K562 (cell line): ENCODE results near the gene ARFGAP3. TPM values are rescaled to one million over a fixed set of nuclear protein-coding genes. Genes with fewer than 3 reads are reported as not detected.

Experiments used
- ATAC-seq: fragments of 200-7000 bp; cut with Tn5 transposase; 3 replicates; pipeline ENCODE4 v1.9.1; 2020; ENCODE audit warnings: moderate library complexity
- BruUV-seq: library from RNA; stranded (reverse); fragments of 400-500 nt; replicated peaks from 2 replicates; lab custom pipeline; 2021; lab: Mats Ljungman, UMichigan
- CTCF ChIA-PET: fragments of 300-600 bp; formaldehyde crosslinking; extraction: SDS; loops from one replicate; lab custom pipeline; 2021; ENCODE audit warnings: low intra/inter-chr PET ratio; lab: Yijun Ruan, JAX
- POLR2A ChIA-PET: fragments of 300-600, 350-650 bp; sonication (Branson Sonifier 250); formaldehyde crosslinking; extraction: SDS; loops from one replicate; lab custom pipeline; 2021; ENCODE audit warnings: antibody characterized with exemption, inconsistent platforms; lab: Yijun Ruan, JAX
- DNase-seq, 4 experiments: peaks; one replicate each; pipeline versions ENCODE4 v3.0.0 to v3.0.0-alpha.2; 2011 to 2018; ENCODE audit warnings: low spot score in 3 of 4, mixed read lengths in 3 of 4; ENCODE audit errors: extremely low read depth in 1 of 4
- FAIRE-seq: peaks from 2 replicates; lab custom pipeline; 2011; peaks lifted over from hg19 to GRCh38; lab: Jason Lieb, UNC
- H2AFZ ChIP-seq: 2 replicates; pipeline ENCODE4 v1.6.0; 2011; ENCODE audit warnings: low read depth, low read length, control low read depth, inconsistent platforms
- H3K27ac ChIP-seq: fragments of 200-600 bp; 3 replicates; pipeline ENCODE4 v1.8.0; 2011; ENCODE audit warnings: low read depth, mild to moderate bottlenecking, control low read depth, inconsistent platforms, low read length, moderate library complexity, mixed read lengths; ENCODE audit errors: extremely low read depth
- H3K27me3 ChIP-seq, 2 experiments: fragments of 300-600 bp in 1 of 2; 2 replicates in 1 of 2; 3 replicates in 1 of 2; pipeline versions ENCODE4 v1.6.0 to v1.8.0; 2011; ENCODE audit warnings: inconsistent platforms in 2 of 2, low read length in 2 of 2, mild to moderate bottlenecking in 1 of 2, mixed read lengths in 1 of 2, moderate library complexity in 1 of 2; ENCODE audit not compliant: control insufficient read depth in 2 of 2, insufficient read depth in 2 of 2
- H3K36me3 ChIP-seq: fragments of 300-600 bp; 3 replicates; pipeline ENCODE4 v1.8.0; 2011; ENCODE audit warnings: mild to moderate bottlenecking, low read length, inconsistent platforms; ENCODE audit not compliant: control insufficient read depth, insufficient read depth
- H3K4me1 ChIP-seq, 2 experiments: fragments of 200-600 bp in 1 of 2; replicated peaks in 1 of 2; 2 replicates in 1 of 2; 3 replicates in 1 of 2; pipeline versions ENCODE4 v1.5.1 to v1.8.0; 2011; ENCODE audit warnings: inconsistent platforms in 2 of 2, low read length in 2 of 2, mild to moderate bottlenecking in 1 of 2, mixed read lengths in 1 of 2, moderate library complexity in 1 of 2; ENCODE audit not compliant: control insufficient read depth in 2 of 2, insufficient read depth in 2 of 2
- H3K4me2 ChIP-seq: 2 replicates; pipeline ENCODE4 v1.6.1; 2011; ENCODE audit warnings: low read length, control low read depth, inconsistent platforms, mixed read lengths; ENCODE audit not compliant: insufficient read depth
- H3K4me3 ChIP-seq: fragments of 200-600 bp; sonication (generic), shearing (Covaris generic); 2 replicates; pipeline ENCODE4 v1.5.1; 2016; ENCODE audit warnings: control low read depth, inconsistent platforms
- H3K79me2 ChIP-seq: fragments of 200-600 bp; 3 replicates; pipeline ENCODE4 v1.8.0; 2011; ENCODE audit warnings: low read length, inconsistent platforms; ENCODE audit not compliant: control insufficient read depth, insufficient read depth
- H3K9ac ChIP-seq, 2 experiments: 2 replicates each; pipeline versions ENCODE4 v1.6.0 to v1.6.1; 2011; ENCODE audit warnings: low read depth in 2 of 2, low read length in 2 of 2, control low read depth in 1 of 2, inconsistent platforms in 1 of 2, mild to moderate bottlenecking in 1 of 2, mixed read lengths in 1 of 2; ENCODE audit not compliant: insufficient read depth in 1 of 2
- H3K9me1 ChIP-seq: one replicate; pipeline ENCODE4 v1.6.0; 2011; ENCODE audit warnings: inconsistent platforms, mild to moderate bottlenecking, low read length, moderate library complexity; ENCODE audit not compliant: control insufficient read depth, insufficient read depth
- H3K9me3 ChIP-seq: replicated peaks from 2 replicates; pipeline ENCODE4 v1.5.1; 2011; ENCODE audit warnings: low read depth, low read length, inconsistent platforms; ENCODE audit not compliant: control insufficient read depth, insufficient read depth
- H4K20me1 ChIP-seq: replicated peaks from 2 replicates; pipeline ENCODE4 v1.6.1; 2011; ENCODE audit warnings: low read length, inconsistent platforms, mixed read lengths; ENCODE audit not compliant: control insufficient read depth, insufficient read depth
- BACH1 ChIP-seq: fragments of 200-800 bp; sonication (Bioruptor generic); IDR thresholded peaks from 2 replicates; pipeline ENCODE4 v1.6.1; 2016; ENCODE audit warnings: missing genetic modification characterization, missing compliant biosample characterization
- CHD1 ChIP-seq: fragments of 200-600 bp; sonication (generic); IDR thresholded peaks from one replicate; pipeline ENCODE4 v1.6.1; 2012; ENCODE audit warnings: mild to moderate bottlenecking, moderate library complexity, low read length, inconsistent platforms
- E2F3 ChIP-seq: fragments of 250-450 bp; sonication (Bioruptor Pico); IDR thresholded peaks from 2 replicates; pipeline ENCODE4 v1.4.0; 2020; ENCODE audit warnings: mild to moderate bottlenecking
- FOXP4 ChIP-seq: sonication (generic); formaldehyde crosslinking; IDR thresholded peaks from 2 replicates; pipeline ENCODE4 v1.8.0; 2022; ENCODE audit warnings: mild to moderate bottlenecking, missing genetic modification reagents, borderline replicate concordance
- ILF3 ChIP-seq: fragments of 450-650 bp; IDR thresholded peaks from 2 replicates; pipeline ENCODE4 v1.6.1; 2018; ENCODE audit warnings: antibody characterized with exemption, mild to moderate bottlenecking, moderate library complexity, borderline replicate concordance
- MIER1 ChIP-seq: fragments of 450-650 bp; IDR thresholded peaks from 2 replicates; pipeline ENCODE4 v1.6.1; 2016; ENCODE audit warnings: antibody characterized with exemption, mild to moderate bottlenecking, low read depth
- NR1H2 ChIP-seq: sonication (generic); formaldehyde crosslinking; IDR thresholded peaks from 2 replicates; pipeline ENCODE4 v1.4.0; 2020; ENCODE audit warnings: mild to moderate bottlenecking, missing genetic modification reagents
- SIX5 ChIP-seq, 2 experiments: IDR thresholded peaks; 2 replicates each; pipeline ENCODE4 v1.6.1; 2011; ENCODE audit warnings: low read length in 2 of 2, borderline replicate concordance in 1 of 2, low read depth in 1 of 2, mild to moderate bottlenecking in 1 of 2, moderate library complexity in 1 of 2; ENCODE audit not compliant: insufficient read depth in 1 of 2
- TCF7L2 ChIP-seq: fragments of 150-350 bp; IDR thresholded peaks from 2 replicates; pipeline ENCODE4 v1.6.1; 2016; ENCODE audit warnings: low read depth, mild to moderate bottlenecking, low read length, moderate library complexity
- ZBTB43 ChIP-seq: sonication (generic); formaldehyde crosslinking; IDR thresholded peaks from 2 replicates; pipeline ENCODE4 v1.8.0; 2023; ENCODE audit warnings: mild to moderate bottlenecking, missing genetic modification reagents
- ZNF668 ChIP-seq: fragments of 250-450 bp; sonication (Bioruptor Pico); IDR thresholded peaks from 2 replicates; pipeline ENCODE4 v1.8.0; 2022; ENCODE audit warnings: mild to moderate bottlenecking, inconsistent platforms
- ZNF77 ChIP-seq: fragments of 250-450 bp; sonication (Bioruptor Pico); IDR thresholded peaks from 2 replicates; pipeline ENCODE4 v1.5.0; 2020
- WGBS: fragments of 100-300 bp; shearing (Covaris generic); methylation state at CpG from one replicate; pipeline ENCODE4 v1.1.6; 2016; ENCODE audit warnings: low coverage, mixed read lengths; ENCODE audit not compliant: insufficient coverage; ENCODE audit errors: missing lambda C conversion rate; 5-methylcytosine and 5-hydroxymethylcytosine counted together
- in situ Hi-C: fragments of 300-500 bp; cut with MboI; formaldehyde crosslinking; loops from 4 replicates; pipeline ENCODE4 v1.15.0; 2018; ENCODE audit warnings: inconsistent platforms, mixed read lengths
- intact Hi-C: fragments of 100-400 bp; cut with micrococcal nuclease; formaldehyde crosslinking; loops from 2 replicates; pipeline ENCODE4 v1.14.2; 2022
- polyA plus RNA-seq, 8 experiments: library from polyadenylated mRNA; depleted of rRNA in 4 of 8; stranded (reverse) in 5 of 8; unstranded in 3 of 8; fragments of >200 nt; fragmentation: Nextera tagmentation in 2 of 8; fragmentation: Illumina TruSeq in 1 of 8; extraction: Ambion mirVana in 2 of 8; extraction: Trizol in 1 of 8; gene quantifications; 2 replicates each; pipeline versions ENCODE4 v1.2.1 to v1.2.3, GENCODE V29; 2011 to 2014; ENCODE audit warnings: inconsistent platforms in 1 of 8, missing spikeins in 1 of 8
- total RNA-seq, 7 experiments: library from RNA; depleted of rRNA in 6 of 7; stranded (reverse); fragments of >200 nt in 6 of 7; fragmentation: Illumina TruSeq in 2 of 7; extraction: Trizol in 2 of 7; gene quantifications; 2 replicates each; pipeline versions ENCODE4 v1.2.1 to v1.2.3, GENCODE V29; 2011 to 2021; ENCODE audit warnings: low replicate concordance in 1 of 7
- TF ChIP-seq, protein P1 (sequence below), 2 experiments: fragments of 450-650 bp; conservative IDR thresholded peaks; 2 replicates each; pipeline ENCODE4 v1.6.1; 2017; ENCODE audit warnings: mild to moderate bottlenecking in 2 of 2, moderate library complexity in 2 of 2
- TF ChIP-seq, protein P2 (sequence below), 3 experiments: IDR thresholded peaks in 2 of 3; conservative IDR thresholded peaks in 1 of 3; 2 replicates each; pipeline ENCODE4 v1.5.1; 2011 to 2012; ENCODE audit warnings: low read length in 3 of 3, mild to moderate bottlenecking in 3 of 3, control low read depth in 2 of 3, improper control_type of control experiment in 1 of 3, inconsistent platforms in 1 of 3, low read depth in 1 of 3, mixed read lengths in 1 of 3, moderate library complexity in 1 of 3; ENCODE audit not compliant: insufficient read depth in 2 of 3

Gene ARFGAP3
- total and polyA plus RNA-seq, 9 of the 15 experiments (the other 6 are each of a cell fraction or from before 2014, with no cell fraction given): 14.2 to 31.9 (median 22.7) TPM

DNA sequence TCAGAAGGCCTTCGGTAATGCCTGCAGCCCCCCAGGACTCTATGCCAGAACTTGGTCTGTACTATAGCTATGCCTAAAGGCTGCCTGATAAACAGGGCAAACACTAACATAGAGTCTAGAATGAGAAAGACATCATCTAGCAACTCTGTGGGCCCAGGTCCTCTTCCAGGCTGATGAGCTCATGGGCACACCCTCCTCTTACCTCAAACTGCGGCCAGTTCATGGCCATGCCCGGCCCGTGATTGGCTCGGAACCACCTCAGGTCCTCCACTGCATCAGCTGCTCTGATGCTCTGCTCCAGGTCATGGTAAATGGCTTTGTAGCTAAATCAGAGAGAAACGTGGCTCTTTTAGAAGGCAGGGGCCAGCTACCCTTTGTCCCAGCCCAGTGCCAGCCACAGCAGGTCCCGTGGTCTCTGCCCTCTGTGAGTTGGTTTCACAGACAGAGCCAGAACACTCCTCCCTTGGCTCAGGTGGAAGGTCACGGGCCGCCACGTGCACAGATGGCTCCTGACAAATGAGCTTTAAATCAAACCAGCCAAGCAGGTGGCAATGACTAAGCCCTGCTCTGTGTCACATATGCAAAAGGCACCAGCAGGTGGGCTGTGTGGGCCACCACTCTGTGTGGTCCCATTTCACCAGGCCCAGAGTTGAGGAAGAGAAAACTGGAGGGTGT, 25.0 kb upstream of the ARFGAP3 start:
- Histone ChIP-seq H4K20me1 (no peaks in the 10 kb centered on the region; the same call in 1 of the 2 replicates), H3K9me3 (no peaks in the 10 kb centered on the region), H3K9ac (no peak overlapping the region), H3K4me2 (no peak overlapping the region), H3K79me2 (no peaks in the 10 kb centered on the region), H3K4me3 (no peak overlapping the region), H3K27ac (no peak overlapping the region), H2AFZ (no peak overlapping the region), H3K27me3 (no peaks in the 10 kb centered on the region), H3K4me1 (no peaks in the 10 kb centered on the region), H3K36me3 (peaks cover 51% of the 10 kb centered on the region; the same call in 2 of the 3 replicates), H3K9me1 (no peaks in the 10 kb centered on the region)
- TF ChIP-seq NR1H2 (CRISPR knock-in tag) (no peak), E2F3 (CRISPR knock-in tag) (no peak), ZNF77 (CRISPR knock-in tag) (no peak), CHD1 (no peak), ZBTB43 (CRISPR knock-in tag) (no peak), TCF7L2 (no peak), ZNF668 (CRISPR knock-in tag) (no peak), ILF3 (no peak), MIER1 (no peak), FOXP4 (CRISPR knock-in tag) (no peak), SIX5 (IDR thresholded peaks at IDR 0.05; ENCODE audit: borderline replicate concordance in 1 of 2, insufficient read depth in 1 of 2, low read depth in 1 of 2, low read length in 2 of 2) (no peak), BACH1 (no peak)
- TF ChIP-seq, protein P1, sequence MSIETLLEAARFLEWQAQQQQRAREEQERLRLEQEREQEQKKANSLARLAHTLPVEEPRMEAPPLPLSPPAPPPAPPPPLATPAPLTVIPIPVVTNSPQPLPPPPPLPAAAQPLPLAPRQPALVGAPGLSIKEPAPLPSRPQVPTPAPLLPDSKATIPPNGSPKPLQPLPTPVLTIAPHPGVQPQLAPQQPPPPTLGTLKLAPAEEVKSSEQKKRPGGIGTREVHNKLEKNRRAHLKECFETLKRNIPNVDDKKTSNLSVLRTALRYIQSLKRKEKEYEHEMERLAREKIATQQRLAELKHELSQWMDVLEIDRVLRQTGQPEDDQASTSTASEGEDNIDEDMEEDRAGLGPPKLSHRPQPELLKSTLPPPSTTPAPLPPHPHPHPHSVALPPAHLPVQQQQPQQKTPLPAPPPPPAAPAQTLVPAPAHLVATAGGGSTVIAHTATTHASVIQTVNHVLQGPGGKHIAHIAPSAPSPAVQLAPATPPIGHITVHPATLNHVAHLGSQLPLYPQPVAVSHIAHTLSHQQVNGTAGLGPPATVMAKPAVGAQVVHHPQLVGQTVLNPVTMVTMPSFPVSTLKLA (conservative IDR thresholded peaks at IDR 0.05): no peak
- TF ChIP-seq, protein P2, sequence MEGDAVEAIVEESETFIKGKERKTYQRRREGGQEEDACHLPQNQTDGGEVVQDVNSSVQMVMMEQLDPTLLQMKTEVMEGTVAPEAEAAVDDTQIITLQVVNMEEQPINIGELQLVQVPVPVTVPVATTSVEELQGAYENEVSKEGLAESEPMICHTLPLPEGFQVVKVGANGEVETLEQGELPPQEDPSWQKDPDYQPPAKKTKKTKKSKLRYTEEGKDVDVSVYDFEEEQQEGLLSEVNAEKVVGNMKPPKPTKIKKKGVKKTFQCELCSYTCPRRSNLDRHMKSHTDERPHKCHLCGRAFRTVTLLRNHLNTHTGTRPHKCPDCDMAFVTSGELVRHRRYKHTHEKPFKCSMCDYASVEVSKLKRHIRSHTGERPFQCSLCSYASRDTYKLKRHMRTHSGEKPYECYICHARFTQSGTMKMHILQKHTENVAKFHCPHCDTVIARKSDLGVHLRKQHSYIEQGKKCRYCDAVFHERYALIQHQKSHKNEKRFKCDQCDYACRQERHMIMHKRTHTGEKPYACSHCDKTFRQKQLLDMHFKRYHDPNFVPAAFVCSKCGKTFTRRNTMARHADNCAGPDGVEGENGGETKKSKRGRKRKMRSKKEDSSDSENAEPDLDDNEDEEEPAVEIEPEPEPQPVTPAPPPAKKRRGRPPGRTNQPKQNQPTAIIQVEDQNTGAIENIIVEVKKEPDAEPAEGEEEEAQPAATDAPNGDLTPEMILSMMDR (IDR thresholded peaks at IDR 0.05 in 2 of 3, conservative IDR thresholded peaks at IDR 0.05 in 1 of 3; ENCODE audit: insufficient read depth in 2 of 3, low read depth in 1 of 3, low read length in 3 of 3): no peak
- intact Hi-C loops: no loop called here
- ATAC-seq: no peak
- 88% methylated on average over 9 of the region's 10 CpGs for WGBS
- BruUV-seq: no TSS peak
- POLR2A ChIA-PET: interaction anchor here (0.7 to 1.6 kb wide), 2 partner anchors 9 to 11 kb away, joined by 4 to 5 read pairs; no protein-coding TSS in a partner anchor
- no peak for DNase-seq
- in situ Hi-C loops: no loop called here
- no peak for FAIRE-seq
- CTCF ChIA-PET: no interaction called here
